RWPE2 (cell line): Measurements from ENCODE around the gene PSTK.

Experiments
- ATAC-seq: fragments of 200-7000 bp; cut with Tn5 transposase; 3 replicates; pipeline ENCODE4 v1.9.1; 2021; ENCODE audit warnings: low read depth
- DNase-seq: peaks from one replicate; pipeline ENCODE4 v3.0.0-alpha.2; 2020; ENCODE audit warnings: low spot score
- H3K27ac ChIP-seq: fragments of 450-650 bp; 2 replicates; pipeline ENCODE4 v1.5.1; 2017; ENCODE audit warnings: mild to moderate bottlenecking; ENCODE audit not compliant: poor library complexity, severe bottlenecking
- H3K27me3 ChIP-seq: fragments of 250-450 bp; sonication (Bioruptor Pico); 2 replicates; pipeline ENCODE4 v1.5.1; 2021; ENCODE audit warnings: mild to moderate bottlenecking, moderate library complexity; ENCODE audit not compliant: insufficient read depth, poor library complexity, severe bottlenecking
- H3K36me3 ChIP-seq: fragments of 250-450 bp; sonication (Bioruptor Pico); 2 replicates; pipeline ENCODE4 v1.5.1; 2020; ENCODE audit warnings: low read depth, mild to moderate bottlenecking, moderate library complexity
- H3K4me1 ChIP-seq: fragments of 250-450 bp; sonication (Bioruptor Pico); 2 replicates; pipeline ENCODE4 v1.5.1; 2021; ENCODE audit warnings: mild to moderate bottlenecking, moderate library complexity; ENCODE audit not compliant: insufficient read depth, poor library complexity, severe bottlenecking
- H3K4me3 ChIP-seq: fragments of 250-450 bp; sonication (Bioruptor Pico); 2 replicates; pipeline ENCODE4 v1.5.1; 2021; ENCODE audit warnings: mild to moderate bottlenecking, moderate library complexity; ENCODE audit not compliant: severe bottlenecking
- H3K9me3 ChIP-seq: fragments of 250-450 bp; sonication (Bioruptor Pico); 2 replicates; pipeline ENCODE4 v1.5.1; 2021; ENCODE audit warnings: mild to moderate bottlenecking, moderate library complexity; ENCODE audit not compliant: severe bottlenecking
- CTCF ChIP-seq: fragments of 450-650 bp; IDR thresholded peaks from one replicate; pipeline ENCODE4 v1.5.1; 2017; ENCODE audit warnings: mild to moderate bottlenecking, moderate library complexity; ENCODE audit not compliant: poor library complexity, severe bottlenecking

Gene PSTK

DNA sequence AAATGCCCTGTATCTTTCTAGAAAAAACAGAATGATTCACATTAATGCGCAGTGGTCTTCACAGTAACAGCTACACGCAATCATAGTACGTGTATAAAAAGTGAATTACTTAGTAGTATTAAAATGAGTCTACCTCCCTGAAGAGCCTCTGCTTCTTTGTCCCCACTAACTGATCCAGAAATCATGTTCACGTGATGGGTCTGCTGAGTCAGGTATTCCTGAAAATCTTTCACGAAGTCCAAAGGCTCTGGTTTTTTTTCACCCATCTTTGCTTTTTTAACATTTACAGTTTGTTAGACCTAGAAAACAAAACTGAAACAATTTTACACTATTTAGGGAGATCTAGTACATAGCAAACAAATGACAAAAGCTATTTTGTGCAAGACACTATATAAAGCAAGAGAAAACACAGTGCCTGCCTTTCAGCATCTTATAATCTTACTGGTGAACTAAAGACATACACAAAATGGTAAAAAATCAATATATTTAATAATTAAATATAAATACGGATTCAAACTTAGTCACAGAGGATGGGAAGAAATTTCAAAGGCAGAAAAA lies 18.2 kb downstream of the PSTK start:
- DNase-seq (no peak), ATAC-seq (no peak)
- no peaks in the 10 kb centered on the region for H3K27me3 ChIP-seq
- TF ChIP-seq CTCF = no peak
- H3K4me3 ChIP-seq = no peak overlapping the region
- H3K9me3 ChIP-seq = no peaks in the 10 kb centered on the region
- peaks cover 3% of the 10 kb centered on the region for H3K4me1 ChIP-seq
- H3K27ac ChIP-seq = no peak overlapping the region
- peaks cover 26% of the 10 kb centered on the region for H3K36me3 ChIP-seq

GRCh38 chr10:122998934-122999333 lies 18.7 kb downstream of the PSTK start:
- Histone ChIP-seq H3K9me3 (no peaks in the 10 kb centered on the region), H3K27me3 (no peaks in the 10 kb centered on the region), H3K27ac (no peak overlapping the region), H3K4me1 (peaks cover 3% of the 10 kb centered on the region), H3K4me3 (no peak overlapping the region), H3K36me3 (peaks cover 21% of the 10 kb centered on the region)
- no peak for TF ChIP-seq CTCF
- DNase-seq (no peak), ATAC-seq (no peak)

GRCh38 chr10:122999347-122999746 lies 19.1 kb downstream of the PSTK start:
- no peak for TF ChIP-seq CTCF
- Histone ChIP-seq H3K36me3 (peaks cover 17% of the 10 kb centered on the region), H3K27ac (no peak overlapping the region), H3K9me3 (no peaks in the 10 kb centered on the region), H3K27me3 (no peaks in the 10 kb centered on the region), H3K4me3 (no peak overlapping the region), H3K4me1 (peaks cover 3% of the 10 kb centered on the region)
- DNase-seq (no peak), ATAC-seq (peak; percentile 31; the same call in 1 of the 3 replicates)

GRCh38 chr10:123000155-123000554 lies 20.0 kb downstream of the PSTK start:
- H3K9me3 ChIP-seq = no peaks in the 10 kb centered on the region
- H3K4me1 ChIP-seq = peaks cover 3% of the 10 kb centered on the region
- no peak for ATAC-seq
- H3K36me3 ChIP-seq = peaks cover 9% of the 10 kb centered on the region
- no peak for TF ChIP-seq CTCF
- DNase-seq = no peak
- H3K27ac ChIP-seq = no peak overlapping the region
- no peak overlapping the region for H3K4me3 ChIP-seq
- no peaks in the 10 kb centered on the region for H3K27me3 ChIP-seq

- TF ChIP-seq CTCF = no peak
- H3K36me3 ChIP-seq = no peaks in the 10 kb centered on the region; the same call in 1 of the 2 replicates
- H3K27me3 ChIP-seq = no peaks in the 10 kb centered on the region
- no peak overlapping the region for H3K27ac ChIP-seq
- peaks cover 3% of the 10 kb centered on the region for H3K4me1 ChIP-seq
- H3K9me3 ChIP-seq = no peaks in the 10 kb centered on the region
- ATAC-seq (no peak), DNase-seq (no peak)
- no peak overlapping the region for H3K4me3 ChIP-seq
Measured at GRCh38 chr10:123001370-123001769, 21.2 kb downstream of the PSTK start.
